NCI-H510A (cell line): ENCODE measurements around the gene SNTG2.
A peak's percentile ranks its signal among the peaks of the same experiment; 100 is the strongest.
"Not testable (repeated sequence)": the region's sequence is repeated elsewhere in the genome, so short reads cannot be mapped to it uniquely, and the experiment has no call there.

ENCODE experiments used
- DNase-seq: peaks from one replicate; lab custom pipeline; 2025; lab: John Stamatoyannopoulos, UW

SNTG2 gene

DNA sequence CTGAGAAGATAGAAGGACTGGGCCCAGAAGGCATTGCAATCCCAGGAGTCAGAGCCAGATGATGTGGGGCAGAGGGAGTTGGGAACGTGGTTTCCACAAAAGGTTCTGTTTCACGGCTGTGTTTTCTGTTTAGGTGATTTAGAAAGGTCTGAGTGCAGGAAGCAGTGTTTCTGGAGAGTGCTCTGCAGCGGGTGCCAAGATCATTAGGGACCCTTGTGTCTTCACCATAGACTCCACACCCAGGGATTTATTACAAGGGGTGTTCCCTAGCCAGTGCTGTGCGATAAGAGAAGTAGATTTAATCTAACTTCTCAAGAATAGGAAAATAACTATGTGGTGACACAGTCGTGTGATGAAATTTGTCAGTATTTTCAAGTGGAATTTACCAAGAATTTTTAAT is 241.5 kb downstream of the SNTG2 start:
- no peak for DNase-seq

DNA sequence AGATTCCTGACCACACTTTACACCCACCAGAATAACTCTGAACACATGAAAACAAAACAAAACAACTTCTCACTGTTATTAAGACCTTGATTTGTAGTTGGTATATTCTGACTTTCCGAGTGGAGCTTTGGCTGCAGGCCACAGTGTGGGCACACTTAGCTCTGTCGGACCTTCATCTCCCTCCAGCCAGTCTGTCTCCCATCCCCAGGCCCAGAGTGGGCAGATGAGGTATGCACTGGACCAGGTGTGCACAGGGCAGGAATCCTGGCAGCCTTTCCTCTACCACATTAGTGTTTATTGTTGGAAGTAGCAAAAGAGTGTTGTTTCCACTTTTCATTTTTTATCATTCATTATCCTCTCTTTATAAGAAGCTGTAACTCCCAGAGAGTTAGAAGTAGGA is 243.2 kb downstream of the SNTG2 start:
- no peak for DNase-seq

- no peak for DNase-seq
Measured at GRCh38 chr2:1203772-1204171, 253.1 kb downstream of the SNTG2 start.

DNA sequence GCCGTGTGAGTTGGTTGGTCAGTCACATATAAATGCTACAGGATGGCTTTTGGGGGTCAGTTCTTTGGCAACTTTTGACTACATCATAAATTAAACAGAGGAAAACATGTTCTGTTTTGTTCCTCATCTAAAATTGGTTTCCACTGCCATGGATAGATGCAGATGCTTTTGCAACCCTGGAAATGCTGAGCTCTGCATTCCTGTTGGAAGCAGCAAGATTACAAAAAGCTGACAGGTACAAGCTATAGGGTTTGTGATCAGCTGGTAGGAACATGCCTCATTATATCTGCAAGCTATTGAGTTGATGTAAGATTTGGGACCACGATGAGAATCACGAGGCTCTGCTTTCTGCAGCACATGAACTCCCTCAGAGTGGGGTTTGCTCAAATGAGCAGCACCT is 255.2 kb downstream of the SNTG2 start:
- DNase-seq: no peak

- DNase-seq: no peak
Measured at GRCh38 chr2:1207962-1208510, 257.4 kb downstream of the SNTG2 start.

GRCh38 chr2:1208522-1208921 is 257.9 kb downstream of the SNTG2 start:
- DNase-seq: no peak

DNA sequence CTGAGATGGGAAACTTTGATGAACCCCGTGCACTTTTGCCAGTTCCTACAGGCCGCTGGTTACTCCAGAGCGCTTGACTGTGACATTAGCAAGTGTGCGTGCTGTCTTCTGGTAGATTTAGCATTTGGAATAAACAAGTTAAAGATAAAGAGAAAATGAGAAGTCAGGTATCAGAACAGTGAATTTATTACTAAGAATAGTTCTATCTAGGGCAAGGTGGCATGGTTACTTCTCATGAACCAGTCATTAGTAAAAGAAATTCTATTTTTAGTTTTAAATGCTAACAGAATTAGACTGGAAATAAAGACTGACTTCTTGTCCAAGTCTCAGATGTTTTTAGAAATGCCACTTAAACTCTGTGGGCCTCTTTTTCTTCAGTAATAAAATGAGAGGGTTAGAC is 258.6 kb downstream of the SNTG2 start:
- DNase-seq: no peak

GRCh38 chr2:1209761-1210160 is 259.1 kb downstream of the SNTG2 start:
- DNase-seq: no peak

GRCh38 chr2:1210352-1210751 is 259.7 kb downstream of the SNTG2 start:
- DNase-seq: no peak

GRCh38 chr2:1219901-1220573 is 269.4 kb downstream of the SNTG2 start:
- DNase-seq: no peak

DNA sequence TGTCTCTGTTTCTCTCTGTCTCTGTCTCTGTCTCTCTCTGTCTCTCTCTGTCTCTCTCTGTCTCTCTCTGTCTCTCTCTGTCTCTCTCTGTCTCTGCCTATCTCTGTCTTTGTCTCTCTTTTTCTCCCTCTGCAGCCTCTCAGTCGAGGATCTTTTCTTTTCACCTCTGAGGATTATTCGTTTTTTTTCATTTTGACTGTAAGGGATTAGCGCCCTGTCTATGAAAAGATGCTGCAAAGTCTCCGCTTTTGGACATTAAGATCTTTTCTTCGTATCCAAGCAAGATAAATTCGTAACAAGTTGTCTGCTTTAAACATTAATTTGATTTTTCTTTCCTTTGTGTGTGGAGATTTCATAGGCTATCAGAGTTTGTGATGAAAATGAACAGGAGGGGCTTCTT is 271.4 kb downstream of the SNTG2 start:
- DNase-seq: no peak

- DNase-seq: no peak
Measured at GRCh38 chr2:1223791-1224190, 273.1 kb downstream of the SNTG2 start.

DNA sequence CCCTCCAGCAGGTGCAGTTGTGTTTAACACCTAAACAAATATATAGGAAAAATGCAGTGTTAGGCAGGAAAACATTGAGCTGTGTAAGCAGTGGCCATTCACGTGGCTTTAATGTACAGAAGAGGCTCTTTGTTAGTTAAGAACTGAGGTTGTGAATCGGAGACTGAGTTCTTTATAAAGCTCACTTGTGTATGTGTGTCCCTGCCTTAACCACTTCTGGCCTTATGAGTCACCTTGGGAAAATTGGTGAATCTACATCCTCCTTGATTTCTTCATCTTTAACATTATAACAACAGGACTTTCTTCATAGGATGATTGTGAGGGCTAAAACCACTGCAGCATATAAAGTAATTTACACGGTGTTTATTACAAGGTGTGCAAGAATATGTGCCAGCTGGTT is 274.3 kb downstream of the SNTG2 start:
- no peak for DNase-seq

DNA sequence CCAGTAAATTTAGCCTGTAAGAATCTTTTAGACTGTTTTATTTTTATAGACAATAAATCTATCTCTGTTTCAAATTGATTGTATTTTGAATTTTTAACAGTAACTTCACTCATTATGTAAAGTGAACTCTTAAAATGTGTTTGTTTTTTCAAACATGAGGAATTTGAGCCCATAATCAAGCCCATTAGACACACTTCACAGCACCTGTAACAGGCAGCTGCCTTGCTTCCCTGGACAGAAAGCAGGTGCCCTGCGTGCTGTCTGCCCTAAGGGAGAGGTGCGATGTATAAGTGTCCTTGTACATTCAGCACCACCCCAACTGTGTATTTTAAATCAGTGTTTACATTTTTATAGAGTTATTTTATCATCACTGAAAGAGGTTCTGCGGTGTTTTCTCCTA is 276.1 kb downstream of the SNTG2 start:
- DNase-seq: peak; percentile 27

GRCh38 chr2:1227274-1227900 is 276.7 kb downstream of the SNTG2 start:
- DNase-seq: no peak

DNA sequence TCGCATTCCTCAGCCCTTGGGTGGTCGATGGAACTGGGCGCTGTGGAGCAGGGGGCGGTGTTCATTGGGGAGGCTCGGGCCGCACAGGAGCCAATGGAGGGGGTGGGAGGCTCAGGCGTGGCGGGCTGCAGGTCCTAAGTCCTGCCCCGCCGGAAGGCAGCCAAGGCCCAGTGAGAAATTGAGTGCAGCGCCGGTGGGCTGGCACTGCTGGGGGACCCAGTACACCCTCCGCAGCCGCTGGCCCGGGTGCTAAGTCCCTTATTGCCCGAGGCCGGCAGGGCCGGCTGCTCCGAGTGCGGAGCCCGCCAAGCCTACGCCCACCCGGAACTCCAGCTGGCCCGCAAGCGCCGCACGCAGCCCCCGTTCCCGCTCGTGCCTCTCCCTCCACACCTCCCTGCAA is 278.9 kb downstream of the SNTG2 start:
- DNase-seq: not testable (repeated sequence)

- no peak for DNase-seq
Measured at GRCh38 chr2:1230155-1230893, 279.7 kb downstream of the SNTG2 start.

- DNase-seq: peak; percentile 14
Measured at GRCh38 chr2:1231466-1232063, 280.9 kb downstream of the SNTG2 start.

- peak; percentile 49 for DNase-seq
Measured at GRCh38 chr2:1233281-1233680, 282.6 kb downstream of the SNTG2 start.

DNA sequence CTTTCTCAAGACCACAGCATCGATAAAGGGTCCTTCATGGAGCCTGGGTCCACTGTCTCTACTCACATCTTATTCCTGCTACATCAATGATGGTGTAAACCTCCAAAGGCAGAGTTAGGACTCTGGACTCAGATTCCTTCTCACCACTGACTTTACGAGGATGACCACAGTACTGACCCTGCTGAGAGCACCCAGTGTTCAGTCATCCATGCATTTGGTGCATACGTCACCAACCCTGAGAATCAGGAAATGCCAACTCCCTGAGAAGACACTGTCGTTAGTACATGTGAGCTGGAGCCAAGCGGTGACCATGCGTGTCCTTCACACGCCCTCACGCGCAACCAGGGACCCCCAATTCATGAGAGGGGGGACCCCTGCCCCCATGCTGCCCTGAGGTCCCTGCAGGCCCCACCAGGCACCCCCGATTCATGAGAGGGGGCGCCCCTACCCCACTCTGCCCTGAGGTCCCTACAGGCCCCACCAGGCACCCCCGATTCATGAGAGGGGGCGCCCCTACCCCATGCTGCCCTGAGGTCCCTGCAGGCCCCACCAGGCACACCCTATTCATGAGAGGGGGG is 284.2 kb downstream of the SNTG2 start:
- DNase-seq: no peak

GRCh38 chr2:1235806-1236205 is 285.2 kb downstream of the SNTG2 start:
- no peak for DNase-seq

DNA sequence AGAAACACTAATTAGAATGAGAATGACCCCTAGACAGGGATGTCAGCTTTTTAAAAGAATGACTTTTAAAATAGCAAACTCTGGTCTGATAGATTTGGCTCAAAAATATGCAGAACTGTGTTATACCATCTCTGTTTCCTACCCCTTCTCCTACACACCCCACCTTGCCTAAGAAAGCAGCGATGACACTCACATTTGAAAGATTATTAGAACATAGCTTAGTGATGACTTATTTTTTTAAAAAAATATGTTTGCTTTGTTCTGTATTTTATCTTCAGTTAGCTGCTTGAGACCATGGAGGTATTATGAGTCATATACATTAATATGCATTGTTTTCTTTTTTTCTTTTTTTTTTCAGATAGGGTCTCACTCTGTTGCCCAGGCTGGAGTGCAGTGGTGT is 286.0 kb downstream of the SNTG2 start:
- no peak for DNase-seq
